Panc1 (cell line): Measurements from ENCODE around the gene TAS1R2.

ENCODE experiments used
- POLR2AphosphoS5 ChIP-seq: IDR thresholded peaks from 2 replicates; pipeline ENCODE4 v1.6.1; 2012; ENCODE audit warnings: mild to moderate bottlenecking, low read depth, low read length, moderate library complexity
- SIN3A ChIP-seq: IDR thresholded peaks from 2 replicates; pipeline ENCODE4 v1.6.1; 2012; ENCODE audit warnings: low read depth, mild to moderate bottlenecking, low read length, moderate library complexity, borderline replicate concordance; ENCODE audit not compliant: insufficient read depth
- TF ChIP-seq, protein P1 (sequence below): fragments of 450-650 bp; IDR thresholded peaks from 2 replicates; pipeline ENCODE4 v1.5.1; 2017; ENCODE audit warnings: mild to moderate bottlenecking
- TF ChIP-seq, protein P2 (sequence below), 2 experiments: IDR thresholded peaks; 2 replicates each; pipeline ENCODE4 v1.6.1; 2011 to 2012; ENCODE audit warnings: low read depth in 2 of 2, control low read depth in 1 of 2, low read length in 1 of 2, mild to moderate bottlenecking in 1 of 2, moderate library complexity in 1 of 2; ENCODE audit not compliant: insufficient read depth in 1 of 2

DNA sequence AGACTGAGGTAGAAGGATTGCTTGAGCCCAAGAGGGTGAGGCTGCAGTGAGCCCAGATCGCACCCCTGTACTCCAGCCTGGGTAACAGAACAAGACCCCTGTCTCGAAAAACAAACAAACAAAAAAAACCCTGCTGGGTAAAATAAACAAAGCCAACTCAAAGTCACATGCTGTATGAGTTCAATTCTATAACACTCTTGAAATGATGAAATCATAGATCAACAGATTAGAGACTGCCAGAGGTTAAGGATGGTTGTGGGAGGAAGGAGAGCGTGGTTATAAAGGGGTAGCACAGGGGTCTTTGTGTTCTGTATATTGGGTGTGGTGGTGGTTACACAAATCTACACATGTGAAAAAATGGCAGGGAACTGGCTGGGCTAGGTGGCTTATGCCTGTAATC lies 62.5 kb downstream of the TAS1R2 start:
- TF ChIP-seq, protein P1, sequence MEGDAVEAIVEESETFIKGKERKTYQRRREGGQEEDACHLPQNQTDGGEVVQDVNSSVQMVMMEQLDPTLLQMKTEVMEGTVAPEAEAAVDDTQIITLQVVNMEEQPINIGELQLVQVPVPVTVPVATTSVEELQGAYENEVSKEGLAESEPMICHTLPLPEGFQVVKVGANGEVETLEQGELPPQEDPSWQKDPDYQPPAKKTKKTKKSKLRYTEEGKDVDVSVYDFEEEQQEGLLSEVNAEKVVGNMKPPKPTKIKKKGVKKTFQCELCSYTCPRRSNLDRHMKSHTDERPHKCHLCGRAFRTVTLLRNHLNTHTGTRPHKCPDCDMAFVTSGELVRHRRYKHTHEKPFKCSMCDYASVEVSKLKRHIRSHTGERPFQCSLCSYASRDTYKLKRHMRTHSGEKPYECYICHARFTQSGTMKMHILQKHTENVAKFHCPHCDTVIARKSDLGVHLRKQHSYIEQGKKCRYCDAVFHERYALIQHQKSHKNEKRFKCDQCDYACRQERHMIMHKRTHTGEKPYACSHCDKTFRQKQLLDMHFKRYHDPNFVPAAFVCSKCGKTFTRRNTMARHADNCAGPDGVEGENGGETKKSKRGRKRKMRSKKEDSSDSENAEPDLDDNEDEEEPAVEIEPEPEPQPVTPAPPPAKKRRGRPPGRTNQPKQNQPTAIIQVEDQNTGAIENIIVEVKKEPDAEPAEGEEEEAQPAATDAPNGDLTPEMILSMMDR: no peak
- no peak for TF ChIP-seq POLR2AphosphoS5
- no peak for TF ChIP-seq SIN3A
- TF ChIP-seq, protein P2, sequence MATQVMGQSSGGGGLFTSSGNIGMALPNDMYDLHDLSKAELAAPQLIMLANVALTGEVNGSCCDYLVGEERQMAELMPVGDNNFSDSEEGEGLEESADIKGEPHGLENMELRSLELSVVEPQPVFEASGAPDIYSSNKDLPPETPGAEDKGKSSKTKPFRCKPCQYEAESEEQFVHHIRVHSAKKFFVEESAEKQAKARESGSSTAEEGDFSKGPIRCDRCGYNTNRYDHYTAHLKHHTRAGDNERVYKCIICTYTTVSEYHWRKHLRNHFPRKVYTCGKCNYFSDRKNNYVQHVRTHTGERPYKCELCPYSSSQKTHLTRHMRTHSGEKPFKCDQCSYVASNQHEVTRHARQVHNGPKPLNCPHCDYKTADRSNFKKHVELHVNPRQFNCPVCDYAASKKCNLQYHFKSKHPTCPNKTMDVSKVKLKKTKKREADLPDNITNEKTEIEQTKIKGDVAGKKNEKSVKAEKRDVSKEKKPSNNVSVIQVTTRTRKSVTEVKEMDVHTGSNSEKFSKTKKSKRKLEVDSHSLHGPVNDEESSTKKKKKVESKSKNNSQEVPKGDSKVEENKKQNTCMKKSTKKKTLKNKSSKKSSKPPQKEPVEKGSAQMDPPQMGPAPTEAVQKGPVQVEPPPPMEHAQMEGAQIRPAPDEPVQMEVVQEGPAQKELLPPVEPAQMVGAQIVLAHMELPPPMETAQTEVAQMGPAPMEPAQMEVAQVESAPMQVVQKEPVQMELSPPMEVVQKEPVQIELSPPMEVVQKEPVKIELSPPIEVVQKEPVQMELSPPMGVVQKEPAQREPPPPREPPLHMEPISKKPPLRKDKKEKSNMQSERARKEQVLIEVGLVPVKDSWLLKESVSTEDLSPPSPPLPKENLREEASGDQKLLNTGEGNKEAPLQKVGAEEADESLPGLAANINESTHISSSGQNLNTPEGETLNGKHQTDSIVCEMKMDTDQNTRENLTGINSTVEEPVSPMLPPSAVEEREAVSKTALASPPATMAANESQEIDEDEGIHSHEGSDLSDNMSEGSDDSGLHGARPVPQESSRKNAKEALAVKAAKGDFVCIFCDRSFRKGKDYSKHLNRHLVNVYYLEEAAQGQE (IDR thresholded peaks at IDR 0.05; ENCODE audit: insufficient read depth in 1 of 2, low read depth in 2 of 2, low read length in 1 of 2): no peak
